ENCODE data around the gene EAF2.

The EAF2 gene

GRCh38 chr3:121863801-121864200 is 28.8 kb downstream of the EAF2 start:
- no peak for DNase-seq

GRCh38 chr3:121869736-121870135 is 34.7 kb downstream of the EAF2 start:
- DNase-seq = no peak

GRCh38 chr3:121870717-121871116 is 35.7 kb downstream of the EAF2 start:
- DNase-seq = no peak

GRCh38 chr3:121871430-121871829 is 36.4 kb downstream of the EAF2 start:
- DNase-seq = no peak

GRCh38 chr3:121878411-121878810 is 43.4 kb downstream of the EAF2 start:
- no peak for DNase-seq

- no peak for DNase-seq
Observed at GRCh38 chr3:121883507-121883906, 48.5 kb downstream of the EAF2 start.

- DNase-seq = no peak
Observed at GRCh38 chr3:121885386-121885785, 50.4 kb downstream of the EAF2 start.

GRCh38 chr3:121894301-121894990 is 59.4 kb downstream of the EAF2 start, which contains the start of gene SLC15A2:
TSS of gene SLC15A2 (plus strand) at chr3:121894401. CDS start at chr3:121894477, 76 bp downstream.
- DNase-seq = no peak

GRCh38 chr3:121895121-121895520 is 60.1 kb downstream of the EAF2 start:
- no peak for DNase-seq

- no peak for DNase-seq
Observed at GRCh38 chr3:121895736-121896135, 60.7 kb downstream of the EAF2 start.

- no peak for DNase-seq
Observed at GRCh38 chr3:121896823-121897222, 61.8 kb downstream of the EAF2 start.

- no peak for DNase-seq
Observed at GRCh38 chr3:121897296-121897695, 62.3 kb downstream of the EAF2 start.

GRCh38 chr3:121913305-121913990 is 78.4 kb downstream of the EAF2 start:
- DNase-seq = no peak

GRCh38 chr3:121914081-121914998 is 79.3 kb downstream of the EAF2 start:
- DNase-seq = no peak

GRCh38 chr3:121916189-121916588 is 81.2 kb downstream of the EAF2 start:
- no peak for DNase-seq

- DNase-seq = no peak
Observed at GRCh38 chr3:121918779-121919483, 83.9 kb downstream of the EAF2 start.

- no peak for DNase-seq
Observed at GRCh38 chr3:121924734-121925133, 89.7 kb downstream of the EAF2 start.

GRCh38 chr3:121926380-121926779 is 91.4 kb downstream of the EAF2 start:
- DNase-seq = no peak

All from activated CD4-positive, alpha-beta T cell treated with anti-CD3 and anti-CD28 coated beads, Interleukin-2, amount 50 U/mL, for 4 hours (primary cell).